Chondrocyte (in vitro differentiated cells): Measurements from ENCODE around the gene CACNG8. TPM values are rescaled to one million over a fixed set of nuclear protein-coding genes. Genes with fewer than 3 reads are reported as not detected.

Experiments
- DNase-seq: peaks from one replicate; pipeline ENCODE4 v3.0.0; 2021; ENCODE audit warnings: mixed read lengths, low spot score
- H3K27ac Mint-ChIP-seq: one replicate; pipeline ENCODE4 v1.8.0; 2021; ENCODE audit warnings: mild to moderate bottlenecking, moderate library complexity, mixed read lengths; ENCODE audit not compliant: unreplicated experiment
- H3K27me3 Mint-ChIP-seq: 2 replicates; pipeline ENCODE4 v1.8.0; 2021; ENCODE audit warnings: low read depth, mixed read lengths
- H3K36me3 Mint-ChIP-seq: 2 replicates; pipeline ENCODE4 v1.8.0; 2021; ENCODE audit warnings: low read depth, mixed read lengths
- H3K4me1 Mint-ChIP-seq: 2 replicates; pipeline ENCODE4 v1.8.0; 2021; ENCODE audit warnings: low read depth, mild to moderate bottlenecking, mixed read lengths
- H3K4me3 Mint-ChIP-seq: one replicate; pipeline ENCODE4 v1.8.0; 2021; ENCODE audit warnings: mild to moderate bottlenecking, moderate library complexity, mixed read lengths; ENCODE audit not compliant: unreplicated experiment
- H3K9me3 Mint-ChIP-seq: 2 replicates; pipeline ENCODE4 v1.8.0; 2021; ENCODE audit warnings: low read depth, mixed read lengths
- CTCF ChIP-seq: fragments of 200-600 bp; sonication (generic); IDR thresholded peaks from 2 replicates; pipeline ENCODE4 v1.5.0; 2021; ENCODE audit warnings: antibody characterized with exemption, mild to moderate bottlenecking, moderate library complexity
- total RNA-seq: library from RNA; stranded (reverse); gene quantifications from 3 replicates; pipeline ENCODE4 v1.2.1, GENCODE V29; 2021

Gene CACNG8
- total RNA-seq, 1 donor from 2014 or later, result 0.05 TPM

GRCh38 chr19:53993448-53993847 is 30.7 kb downstream of the CACNG8 start:
- Mint-ChIP-seq H3K4me1 (peaks cover 4% of the 10 kb centered on the region), H3K27ac (no peak overlapping the region), H3K4me3 (no peak overlapping the region), H3K36me3 (no peaks in the 10 kb centered on the region), H3K27me3 (peaks cover 39% of the 10 kb centered on the region), H3K9me3 (no peaks in the 10 kb centered on the region)
- no peak for TF ChIP-seq CTCF
- DNase-seq, result no peak

- peaks cover 4% of the 10 kb centered on the region for H3K4me1 Mint-ChIP-seq
- TF ChIP-seq CTCF, result no peak
- DNase-seq, result no peak
- no peak overlapping the region for H3K4me3 Mint-ChIP-seq
- H3K27ac Mint-ChIP-seq, result no peak overlapping the region
- no peaks in the 10 kb centered on the region for H3K36me3 Mint-ChIP-seq
- peaks cover 38% of the 10 kb centered on the region for H3K27me3 Mint-ChIP-seq
- H3K9me3 Mint-ChIP-seq, result no peaks in the 10 kb centered on the region
Measured at GRCh38 chr19:53994811-53995210, 32.1 kb downstream of the CACNG8 start.

GRCh38 chr19:53998223-53998622 is 35.5 kb downstream of the CACNG8 start:
- peaks cover 42% of the 10 kb centered on the region for H3K27me3 Mint-ChIP-seq
- no peaks in the 10 kb centered on the region for H3K4me1 Mint-ChIP-seq
- DNase-seq, result no peak
- no peaks in the 10 kb centered on the region for H3K36me3 Mint-ChIP-seq
- H3K9me3 Mint-ChIP-seq, result no peaks in the 10 kb centered on the region
- no peak overlapping the region for H3K4me3 Mint-ChIP-seq
- TF ChIP-seq CTCF, result no peak
- no peak overlapping the region for H3K27ac Mint-ChIP-seq

- TF ChIP-seq CTCF, result no peak
- Mint-ChIP-seq H3K27ac (no peak overlapping the region), H3K9me3 (no peaks in the 10 kb centered on the region), H3K27me3 (peaks cover 30% of the 10 kb centered on the region), H3K4me1 (no peaks in the 10 kb centered on the region), H3K4me3 (no peak overlapping the region), H3K36me3 (no peaks in the 10 kb centered on the region)
- DNase-seq, result no peak
Measured at GRCh38 chr19:53999694-54000093, 37.0 kb downstream of the CACNG8 start.

GRCh38 chr19:54001496-54001895 is 38.8 kb downstream of the CACNG8 start:
- no peak for DNase-seq
- peaks cover 23% of the 10 kb centered on the region for H3K27me3 Mint-ChIP-seq
- H3K9me3 Mint-ChIP-seq, result no peaks in the 10 kb centered on the region
- H3K4me3 Mint-ChIP-seq, result no peak overlapping the region
- H3K36me3 Mint-ChIP-seq, result no peaks in the 10 kb centered on the region
- H3K27ac Mint-ChIP-seq, result no peak overlapping the region
- TF ChIP-seq CTCF, result no peak
- no peaks in the 10 kb centered on the region for H3K4me1 Mint-ChIP-seq
